ENCODE results near the gene NME9.

The NME9 gene

DNA sequence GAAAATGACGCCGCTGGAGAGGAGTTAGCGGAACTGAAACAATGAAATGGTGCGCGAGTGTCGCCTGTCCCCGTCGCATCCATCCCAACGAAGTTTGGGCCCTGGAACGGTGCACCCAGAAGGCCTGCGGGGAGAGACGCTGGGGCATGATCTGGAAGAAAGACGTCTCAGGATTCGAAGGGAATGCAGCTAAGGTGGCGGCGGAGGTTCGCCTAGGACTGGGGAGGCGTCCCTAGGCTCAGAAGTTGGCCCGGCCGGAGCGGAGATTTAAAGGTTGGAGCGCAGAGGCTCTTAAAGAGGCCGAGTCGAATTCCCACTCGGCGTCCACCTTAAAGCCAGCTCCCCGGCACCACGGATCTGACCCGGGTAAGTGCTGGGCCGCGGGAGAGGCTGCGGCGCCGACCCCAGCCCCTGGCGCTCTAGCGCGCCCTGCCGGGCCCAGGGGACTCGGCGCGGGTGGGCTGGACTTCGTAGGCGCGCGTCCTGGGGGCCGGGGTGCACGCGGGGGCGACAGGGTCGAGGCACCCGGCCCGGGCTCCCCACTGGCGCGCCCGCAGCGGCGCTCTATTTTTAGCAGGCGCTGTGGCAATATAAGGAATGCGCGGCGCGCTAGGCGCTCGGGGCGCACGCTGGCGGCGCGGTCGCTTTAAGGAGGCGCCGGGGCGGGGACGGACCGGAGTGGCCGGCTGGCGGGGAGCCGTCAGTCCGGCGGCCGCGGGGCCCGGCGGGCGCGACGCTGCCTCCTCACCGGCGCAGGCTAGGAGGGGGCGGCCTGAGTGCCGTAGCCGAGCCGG is 18.5 kb upstream of the NME9 start, which contains the start of gene MRAS (continued):
- TF ChIP-seq PRDM2 (tag by site-specific recombination; IDR thresholded peaks at IDR 0.05; ENCODE audit: borderline replicate concordance) (no peak), BCL11A (tag by site-specific recombination; IDR thresholded peaks at IDR 0.05; ENCODE audit: low read depth) (no peak), ZNF623 (tag by site-specific recombination; IDR thresholded peaks at IDR 0.05) (no peak), ZNF830 (tag by site-specific recombination; IDR thresholded peaks at IDR 0.05; ENCODE audit: low read depth) (no peak), ZNF529 (tag by site-specific recombination; IDR thresholded peaks at IDR 0.05; ENCODE audit: insufficient replicate concordance) (no peak), PRDM4 (tag by site-specific recombination; IDR thresholded peaks at IDR 0.05) (no peak), ZNF548 (tag by site-specific recombination; IDR thresholded peaks at IDR 0.05) (no peak), ZNF214 (tag by site-specific recombination; IDR thresholded peaks at IDR 0.05; ENCODE audit: borderline replicate concordance) (no peak), ZNF654 (tag by site-specific recombination; IDR thresholded peaks at IDR 0.05; ENCODE audit: low read depth) (no peak), ZIC2 (tag by site-specific recombination; IDR thresholded peaks at IDR 0.05) (no peak), ZNF585B (tag by site-specific recombination; IDR thresholded peaks at IDR 0.05) (no peak), SALL2 (tag by site-specific recombination; IDR thresholded peaks at IDR 0.05; ENCODE audit: borderline replicate concordance) (no peak), ZNF433 (tag by site-specific recombination; IDR thresholded peaks at IDR 0.05; ENCODE audit: low read depth) (no peak), ZFP3 (tag by site-specific recombination; IDR thresholded peaks at IDR 0.05; ENCODE audit: low read depth) (no peak), GFI1B (tag by site-specific recombination; IDR thresholded peaks at IDR 0.05) (no peak), ZNF394 (tag by site-specific recombination; IDR thresholded peaks at IDR 0.05; ENCODE audit: borderline replicate concordance) (no peak), ZNF362 (tag by site-specific recombination; IDR thresholded peaks at IDR 0.05) (no peak), ZNF391 (tag by site-specific recombination; IDR thresholded peaks at IDR 0.05; ENCODE audit: borderline replicate concordance, low read depth) (no peak), SP3 (tag by site-specific recombination; IDR thresholded peaks at IDR 0.05) (no peak), ZNF112 (tag by site-specific recombination; IDR thresholded peaks at IDR 0.05) (no peak), ZNF184 (tag by site-specific recombination; IDR thresholded peaks at IDR 0.05) (no peak), EGR2 (tag by site-specific recombination; IDR thresholded peaks at IDR 0.05; ENCODE audit: low read depth) (no peak), ZNF292 (tag by site-specific recombination; IDR thresholded peaks at IDR 0.05; ENCODE audit: borderline replicate concordance, low read depth) (no peak), ZNF426 (tag by site-specific recombination; IDR thresholded peaks at IDR 0.05) (no peak)
- TF ChIP-seq, protein P1, sequence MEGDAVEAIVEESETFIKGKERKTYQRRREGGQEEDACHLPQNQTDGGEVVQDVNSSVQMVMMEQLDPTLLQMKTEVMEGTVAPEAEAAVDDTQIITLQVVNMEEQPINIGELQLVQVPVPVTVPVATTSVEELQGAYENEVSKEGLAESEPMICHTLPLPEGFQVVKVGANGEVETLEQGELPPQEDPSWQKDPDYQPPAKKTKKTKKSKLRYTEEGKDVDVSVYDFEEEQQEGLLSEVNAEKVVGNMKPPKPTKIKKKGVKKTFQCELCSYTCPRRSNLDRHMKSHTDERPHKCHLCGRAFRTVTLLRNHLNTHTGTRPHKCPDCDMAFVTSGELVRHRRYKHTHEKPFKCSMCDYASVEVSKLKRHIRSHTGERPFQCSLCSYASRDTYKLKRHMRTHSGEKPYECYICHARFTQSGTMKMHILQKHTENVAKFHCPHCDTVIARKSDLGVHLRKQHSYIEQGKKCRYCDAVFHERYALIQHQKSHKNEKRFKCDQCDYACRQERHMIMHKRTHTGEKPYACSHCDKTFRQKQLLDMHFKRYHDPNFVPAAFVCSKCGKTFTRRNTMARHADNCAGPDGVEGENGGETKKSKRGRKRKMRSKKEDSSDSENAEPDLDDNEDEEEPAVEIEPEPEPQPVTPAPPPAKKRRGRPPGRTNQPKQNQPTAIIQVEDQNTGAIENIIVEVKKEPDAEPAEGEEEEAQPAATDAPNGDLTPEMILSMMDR (tag by site-specific recombination; IDR thresholded peaks at IDR 0.05) = peak; percentile 14; the same call in 1 of the 2 replicates
- TF ChIP-seq, protein P2, sequence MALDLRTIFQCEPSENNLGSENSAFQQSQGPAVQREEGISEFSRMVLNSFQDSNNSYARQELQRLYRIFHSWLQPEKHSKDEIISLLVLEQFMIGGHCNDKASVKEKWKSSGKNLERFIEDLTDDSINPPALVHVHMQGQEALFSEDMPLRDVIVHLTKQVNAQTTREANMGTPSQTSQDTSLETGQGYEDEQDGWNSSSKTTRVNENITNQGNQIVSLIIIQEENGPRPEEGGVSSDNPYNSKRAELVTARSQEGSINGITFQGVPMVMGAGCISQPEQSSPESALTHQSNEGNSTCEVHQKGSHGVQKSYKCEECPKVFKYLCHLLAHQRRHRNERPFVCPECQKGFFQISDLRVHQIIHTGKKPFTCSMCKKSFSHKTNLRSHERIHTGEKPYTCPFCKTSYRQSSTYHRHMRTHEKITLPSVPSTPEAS (tag by site-specific recombination; IDR thresholded peaks at IDR 0.05) = no peak
